HUES48 (cell line): Measurements from ENCODE around the gene UBE2Q2.
"Not testable (repeated sequence)": the region's sequence is repeated elsewhere in the genome, so short reads cannot be mapped to it uniquely, and the experiment has no call there.

Experiments
- H3K27ac ChIP-seq: one replicate; pipeline ENCODE4 v1.7.0; 2013; ENCODE audit warnings: low read depth, low read length, inconsistent platforms
- H3K27me3 ChIP-seq: 2 replicates; pipeline ENCODE4 v1.6.1; 2013; ENCODE audit warnings: mild to moderate bottlenecking, low read length; ENCODE audit not compliant: control insufficient read depth, insufficient read depth
- H3K36me3 ChIP-seq: 2 replicates; pipeline ENCODE4 v1.6.1; 2013; ENCODE audit warnings: low read length; ENCODE audit not compliant: control insufficient read depth, insufficient read depth
- H3K4me1 ChIP-seq: 2 replicates; pipeline ENCODE4 v1.6.1; 2013; ENCODE audit warnings: mild to moderate bottlenecking, low read length; ENCODE audit not compliant: control insufficient read depth, insufficient read depth
- H3K4me3 ChIP-seq: 2 replicates; pipeline ENCODE4 v1.5.1; 2013; ENCODE audit warnings: mild to moderate bottlenecking, low read depth, low read length
- H3K9ac ChIP-seq: 2 replicates; pipeline ENCODE4 v1.6.1; 2013; ENCODE audit warnings: mild to moderate bottlenecking, low read depth, low read length, moderate library complexity
- H3K9me3 ChIP-seq: 2 replicates; pipeline ENCODE4 v1.6.1; 2013; ENCODE audit warnings: low read length; ENCODE audit not compliant: control insufficient read depth, insufficient read depth

Gene UBE2Q2

DNA sequence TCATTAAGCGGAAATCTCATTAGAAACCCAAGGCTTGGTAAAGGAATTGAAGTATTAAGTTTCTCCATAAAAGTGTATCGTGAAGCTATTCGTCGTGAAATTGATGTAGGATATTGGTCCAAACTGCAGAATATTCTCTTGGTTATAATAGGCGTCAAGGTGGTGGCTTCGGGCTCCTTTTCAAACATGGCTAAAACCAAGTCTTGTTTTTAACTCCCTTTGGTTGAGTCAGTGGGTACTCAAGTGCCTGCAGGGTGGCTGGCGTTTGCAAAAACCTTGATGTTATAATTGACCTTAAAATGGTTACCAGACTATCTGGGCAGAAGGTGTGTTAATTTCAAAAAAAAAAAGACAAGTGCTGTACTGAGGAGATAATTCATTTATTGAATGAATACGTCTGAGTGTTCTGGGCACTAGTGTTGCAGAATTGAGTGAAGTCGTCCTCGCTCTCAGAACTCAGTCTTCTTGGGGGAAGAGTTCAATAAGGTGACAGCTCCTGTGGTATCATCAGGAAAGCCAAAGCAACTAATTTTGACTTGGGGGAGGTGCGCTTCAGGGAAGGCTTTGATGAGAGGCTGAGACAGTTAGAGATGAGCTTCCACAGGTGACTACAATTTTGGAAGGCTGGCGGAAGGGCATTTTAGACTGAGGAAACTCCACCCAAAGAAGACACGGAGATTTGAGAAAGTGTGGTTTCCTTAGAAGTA, 1.5 kb downstream of the UBE2Q2 start:
- Histone ChIP-seq H3K27ac (no peak overlapping the region), H3K9me3 (no peaks in the 10 kb centered on the region), H3K36me3 (peaks cover 5% of the 10 kb centered on the region; the same call in 1 of the 2 replicates), H3K9ac (no peak overlapping the region; the same call in 1 of the 2 replicates), H3K4me3 (peak overlapping the region; percentile 97), H3K27me3 (peaks cover 15% of the 10 kb centered on the region), H3K4me1 (peaks cover 44% of the 10 kb centered on the region)

DNA sequence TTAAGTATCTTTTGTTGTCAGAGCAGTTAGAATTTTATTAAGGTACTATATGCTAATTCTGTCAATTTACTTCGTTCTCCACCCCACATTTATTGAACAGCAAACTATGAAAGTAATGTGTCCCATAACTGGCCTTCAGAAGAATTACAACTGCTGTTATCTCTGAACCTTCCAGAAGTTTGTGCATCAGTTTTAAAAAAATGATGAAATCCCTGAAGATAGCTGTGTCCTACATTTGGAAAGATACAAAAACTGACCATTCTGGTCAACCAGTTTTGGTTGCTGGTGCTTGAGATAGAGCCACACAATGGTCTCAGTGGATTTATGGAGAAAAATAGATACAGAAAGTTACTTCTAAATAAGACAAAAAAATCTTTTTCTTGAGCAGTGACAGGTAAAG, 5.9 kb downstream of the UBE2Q2 start:
- H3K9ac ChIP-seq: no peak overlapping the region

DNA sequence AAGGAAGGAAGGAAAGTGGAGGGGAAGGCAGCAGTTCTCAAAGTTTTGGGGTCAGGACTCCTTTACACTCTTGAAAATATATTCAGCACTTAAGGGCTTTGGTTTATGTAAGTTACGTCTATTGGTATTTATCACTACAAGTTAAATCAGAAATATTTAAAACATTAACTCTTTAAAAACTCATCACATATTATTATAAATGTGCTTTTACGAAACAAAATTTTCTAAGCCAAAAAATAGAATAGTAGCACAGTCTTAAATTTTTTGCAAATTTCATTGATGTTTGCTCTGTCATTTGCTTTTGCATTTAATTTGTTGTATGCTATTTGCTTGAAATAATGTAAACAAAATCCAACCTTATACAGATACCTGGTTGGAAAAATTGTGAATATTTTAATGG, 7.5 kb downstream of the UBE2Q2 start:
- Histone ChIP-seq H3K27me3 (no peaks in the 10 kb centered on the region), H3K4me3 (no peak overlapping the region), H3K27ac (no peak overlapping the region), H3K9me3 (no peaks in the 10 kb centered on the region), H3K36me3 (peaks cover 25% of the 10 kb centered on the region), H3K4me1 (peaks cover 33% of the 10 kb centered on the region; the same call in 1 of the 2 replicates), H3K9ac (no peak overlapping the region)

More for the DNA sequence above, 5.9 kb downstream of the UBE2Q2 start:
- Histone ChIP-seq H3K9me3 (no peaks in the 10 kb centered on the region), H3K4me3 (no peak overlapping the region), H3K27me3 (no peaks in the 10 kb centered on the region), H3K4me1 (peaks cover 44% of the 10 kb centered on the region), H3K27ac (no peak overlapping the region), H3K36me3 (peaks cover 10% of the 10 kb centered on the region)

DNA sequence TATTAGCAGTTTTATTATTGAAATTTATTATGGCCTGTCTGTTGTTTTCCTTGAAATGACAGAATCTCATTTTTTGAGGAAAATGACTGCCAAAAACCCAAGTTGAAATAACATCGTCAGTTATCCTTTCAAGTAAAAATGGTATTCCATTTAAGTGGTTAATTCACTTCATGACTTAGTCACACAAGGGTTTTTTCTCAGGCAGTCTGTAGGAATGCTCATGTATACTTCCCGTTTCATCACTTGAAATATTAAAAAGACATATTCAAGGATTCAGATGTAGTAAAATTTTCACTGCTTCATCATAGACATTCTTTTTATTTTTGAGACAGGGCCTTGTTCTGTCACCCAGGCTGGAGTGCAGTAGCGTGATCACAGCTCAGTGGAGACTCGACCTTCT, 8.3 kb downstream of the UBE2Q2 start:
- not testable (repeated sequence) for H3K9me3 ChIP-seq, H3K9ac ChIP-seq, H3K27me3 ChIP-seq, H3K4me3 ChIP-seq, H3K27ac ChIP-seq
- peaks cover 31% of the 10 kb centered on the region for H3K36me3 ChIP-seq
- H3K4me1 ChIP-seq: peaks cover 28% of the 10 kb centered on the region; the same call in 1 of the 2 replicates

DNA sequence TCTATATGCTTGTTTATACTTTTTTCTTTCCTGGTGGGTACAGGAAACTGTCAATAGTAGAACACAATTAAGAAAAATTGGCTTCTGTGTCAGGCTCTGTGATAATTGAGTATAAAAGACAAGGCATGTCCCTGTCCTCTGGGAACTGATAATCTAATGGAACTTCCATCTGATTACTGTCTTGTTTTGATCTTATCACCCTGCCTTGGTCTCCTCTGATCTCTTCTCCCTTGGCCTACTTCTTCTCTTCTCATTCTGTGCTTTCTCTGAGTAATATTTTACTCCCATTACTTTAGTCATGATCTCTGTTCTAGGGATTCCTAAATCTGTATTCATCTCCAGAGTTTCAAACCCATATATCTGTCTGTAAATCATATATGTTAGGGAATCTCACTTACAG, 14.6 kb downstream of the UBE2Q2 start:
- no peaks in the 10 kb centered on the region for H3K9me3 ChIP-seq
- no peak overlapping the region for H3K9ac ChIP-seq
- no peak overlapping the region for H3K4me3 ChIP-seq
- peaks cover 69% of the 10 kb centered on the region for H3K36me3 ChIP-seq
- H3K27me3 ChIP-seq: no peaks in the 10 kb centered on the region
- no peaks in the 10 kb centered on the region for H3K4me1 ChIP-seq
- H3K27ac ChIP-seq: no peak overlapping the region

DNA sequence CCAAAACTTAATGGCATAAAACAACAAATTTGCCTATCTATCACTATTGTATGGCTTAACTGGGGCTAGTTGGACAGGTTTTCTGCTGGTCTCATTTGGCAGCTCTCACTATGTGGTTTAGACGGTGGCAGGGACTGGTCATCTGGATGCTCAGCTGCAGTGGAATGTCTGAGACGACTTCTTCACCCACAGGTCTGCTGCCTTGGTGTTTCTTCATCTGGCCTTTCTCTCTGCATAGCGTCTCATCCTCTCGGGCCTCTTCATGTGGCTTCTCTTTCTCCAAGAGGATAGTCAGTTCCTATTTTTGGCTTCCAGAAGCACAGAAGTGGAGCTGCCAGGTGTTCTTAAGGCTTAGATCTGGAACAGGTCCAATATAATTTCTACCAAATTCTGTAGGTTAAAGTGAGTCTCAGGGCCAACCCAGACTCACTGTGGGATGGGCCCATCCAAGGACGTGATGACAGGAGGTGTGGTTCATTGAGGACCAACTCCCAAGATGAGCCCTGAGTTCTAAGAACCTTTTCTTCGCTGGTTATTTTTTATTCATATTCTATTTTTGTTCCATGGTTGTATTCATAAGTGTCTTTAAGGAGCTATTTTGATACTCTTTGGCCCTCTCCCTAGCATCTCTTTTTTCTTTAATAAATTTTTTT, 18.6 kb downstream of the UBE2Q2 start:
- Histone ChIP-seq H3K9ac (no peak overlapping the region), H3K36me3 (peaks cover 46% of the 10 kb centered on the region), H3K27ac (no peak overlapping the region)

DNA sequence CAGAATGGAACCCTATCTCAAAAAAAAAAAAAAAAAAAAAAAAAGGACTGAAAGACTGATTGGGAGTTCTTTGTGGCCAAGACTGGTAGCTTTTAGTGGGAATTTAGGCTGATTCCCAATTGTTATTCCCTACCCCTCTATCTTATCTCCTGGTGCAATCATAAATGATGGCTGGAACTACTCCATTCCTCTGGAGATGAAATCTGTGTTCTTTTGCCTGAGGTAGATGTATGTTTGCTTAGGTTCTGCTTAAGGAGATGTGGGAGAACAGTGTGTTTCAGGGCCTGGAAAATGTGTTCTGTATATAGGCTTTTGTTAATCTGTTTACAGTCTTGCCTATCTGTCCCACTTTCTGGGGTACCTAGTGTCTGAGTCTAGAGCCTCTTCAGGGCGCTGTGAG, 19.5 kb downstream of the UBE2Q2 start:
- Histone ChIP-seq H3K36me3 (peaks cover 41% of the 10 kb centered on the region), H3K27ac (no peak overlapping the region)

More for the DNA sequence above, 18.6 kb downstream of the UBE2Q2 start:
- Histone ChIP-seq H3K9me3 (no peaks in the 10 kb centered on the region), H3K27me3 (no peaks in the 10 kb centered on the region), H3K4me1 (peaks cover 5% of the 10 kb centered on the region), H3K4me3 (no peak overlapping the region)

DNA sequence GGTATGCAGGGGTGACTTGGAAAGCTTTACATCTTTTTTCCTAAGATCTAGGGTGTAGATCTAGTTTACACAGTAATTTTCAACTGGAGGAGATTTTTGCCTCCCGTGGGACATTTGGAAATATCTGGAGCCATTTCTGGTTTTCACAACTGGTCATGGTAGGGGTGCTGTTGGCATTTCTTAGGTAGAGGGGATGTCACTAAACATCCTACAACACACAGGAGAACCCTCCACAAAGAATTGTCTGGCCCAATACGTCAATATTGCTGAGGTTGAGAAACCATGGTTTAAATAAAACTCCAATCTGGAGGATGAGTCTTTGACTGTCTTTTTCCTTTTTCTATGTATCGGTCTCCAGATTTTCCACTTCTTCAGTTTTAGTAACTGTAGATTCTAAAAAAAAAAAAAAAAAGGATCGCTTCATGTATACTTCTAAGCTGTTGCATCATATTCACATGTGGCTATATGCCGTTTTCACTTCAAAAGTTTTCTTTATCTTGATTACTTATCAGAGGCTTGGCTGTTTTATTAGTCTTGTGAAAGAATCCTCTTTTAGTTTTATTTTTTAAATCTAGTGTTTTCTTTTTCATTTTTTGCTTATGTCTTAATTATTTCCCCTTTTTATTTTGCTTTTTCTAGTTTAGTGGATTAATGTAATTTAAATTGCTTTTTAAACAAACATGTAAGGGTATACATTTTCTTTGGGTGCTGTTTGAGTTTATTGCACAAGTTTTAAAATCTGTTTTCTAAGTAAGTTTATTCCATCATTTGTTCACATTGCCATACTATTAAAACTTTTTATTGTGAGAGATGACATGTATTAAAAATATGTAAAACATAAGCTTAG, 21.2 kb downstream of the UBE2Q2 start:
- Histone ChIP-seq H3K9ac (no peak overlapping the region), H3K36me3 (peaks cover 40% of the 10 kb centered on the region), H3K4me3 (no peak overlapping the region), H3K27ac (no peak overlapping the region), H3K27me3 (no peaks in the 10 kb centered on the region), H3K9me3 (no peaks in the 10 kb centered on the region), H3K4me1 (peaks cover 31% of the 10 kb centered on the region)

More for the DNA sequence above, 19.5 kb downstream of the UBE2Q2 start:
- Histone ChIP-seq H3K4me1 (peaks cover 14% of the 10 kb centered on the region), H3K9me3 (no peaks in the 10 kb centered on the region), H3K27me3 (no peaks in the 10 kb centered on the region), H3K9ac (no peak overlapping the region), H3K4me3 (no peak overlapping the region)

DNA sequence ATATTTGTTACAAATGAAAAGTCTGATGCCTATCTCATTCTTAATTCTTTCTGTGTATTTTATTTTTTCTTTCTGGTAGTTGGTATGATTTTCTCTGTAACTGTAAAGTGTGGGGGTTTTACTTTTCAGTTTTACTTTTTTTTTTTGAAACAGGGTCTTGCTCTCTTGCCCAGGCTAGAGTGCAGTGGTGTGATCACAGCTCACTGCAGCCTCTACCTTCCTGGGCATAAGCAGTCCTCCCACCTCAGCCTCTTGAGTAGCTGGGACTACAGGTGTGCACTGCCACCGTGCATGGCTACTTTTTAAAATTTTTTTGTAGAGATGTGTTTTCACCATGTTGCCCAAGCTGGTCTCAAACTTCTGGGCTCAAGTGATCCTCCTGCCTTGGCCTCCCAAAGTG, 22.8 kb downstream of the UBE2Q2 start:
- H3K4me3 ChIP-seq, H3K27me3 ChIP-seq, H3K27ac ChIP-seq, H3K9me3 ChIP-seq, H3K9ac ChIP-seq: not testable (repeated sequence)
- peaks cover 39% of the 10 kb centered on the region for H3K36me3 ChIP-seq
- H3K4me1 ChIP-seq: peaks cover 43% of the 10 kb centered on the region

DNA sequence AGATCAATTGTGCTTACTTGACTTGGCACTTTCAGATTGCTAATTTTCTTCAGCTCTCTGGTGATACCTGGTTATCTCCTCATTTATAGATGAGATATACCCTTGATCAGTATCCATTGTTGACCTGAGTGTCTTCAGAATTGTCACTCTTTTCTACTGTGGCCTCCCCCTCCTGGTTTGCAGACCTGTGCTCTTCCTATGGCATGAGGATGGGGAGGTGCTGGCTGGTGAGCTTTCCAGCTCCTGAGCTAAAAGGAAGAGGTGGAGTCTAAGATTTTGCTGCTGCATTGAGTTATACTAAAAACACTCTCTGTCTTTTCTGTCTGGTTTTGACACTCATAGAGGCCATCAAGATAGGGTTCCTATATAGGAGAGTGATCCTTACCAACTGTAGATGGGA, 23.7 kb downstream of the UBE2Q2 start:
- Histone ChIP-seq H3K36me3 (peaks cover 32% of the 10 kb centered on the region), H3K9me3 (no peaks in the 10 kb centered on the region), H3K4me3 (no peak overlapping the region), H3K9ac (no peak overlapping the region), H3K27me3 (no peaks in the 10 kb centered on the region), H3K4me1 (peaks cover 49% of the 10 kb centered on the region), H3K27ac (peak overlapping the region; percentile 77)
